HL-60/S4 (cell line): ENCODE data around the gene OR56B1.

Experiments
- in situ Hi-C: fragments of 300-500 bp; cut with MboI; formaldehyde crosslinking; loops from 2 replicates; pipeline ENCODE4 v1.14.3; 2022; ENCODE audit warnings: low sequenced_read_pairs

The OR56B1 gene

DNA sequence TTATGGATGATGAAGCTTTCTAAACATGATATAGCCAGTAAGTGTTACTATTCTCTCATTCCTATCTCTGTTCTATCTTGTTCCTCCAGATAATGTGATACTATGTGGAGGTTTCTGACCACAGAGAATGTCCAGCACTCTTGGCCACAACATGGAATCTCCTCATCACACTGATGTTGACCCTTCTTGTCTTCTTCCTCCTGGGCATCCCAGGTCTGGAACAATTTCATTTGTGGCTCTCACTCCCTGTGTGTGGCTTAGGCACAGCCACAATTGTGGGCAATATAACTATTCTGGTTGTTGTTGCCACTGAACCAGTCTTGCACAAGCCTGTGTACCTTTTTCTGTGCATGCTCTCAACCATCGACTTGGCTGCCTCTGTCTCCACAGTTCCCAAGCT is 9.9 kb upstream of the OR56B1 start:
- in situ Hi-C loops: no loop called here

DNA sequence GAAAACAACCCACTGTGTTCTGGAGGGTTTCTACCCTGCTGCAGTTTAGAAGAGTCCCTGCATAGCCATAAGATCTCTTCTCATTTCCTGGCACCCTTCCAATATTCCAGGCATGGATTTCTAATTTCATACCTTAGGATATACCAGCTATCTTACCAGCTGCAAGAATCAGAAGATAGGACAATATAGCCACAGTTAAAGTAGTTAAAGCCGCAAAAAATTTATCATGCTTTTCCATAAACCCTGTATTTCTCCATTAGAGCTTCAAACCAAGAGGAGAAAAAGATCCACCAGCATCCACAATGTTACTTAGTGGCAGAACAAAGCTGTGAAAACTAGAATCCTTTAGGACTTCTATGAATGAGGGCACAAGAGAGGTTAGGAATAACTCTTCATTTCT is 8.6 kb upstream of the OR56B1 start:
- in situ Hi-C loops: no loop called here

DNA sequence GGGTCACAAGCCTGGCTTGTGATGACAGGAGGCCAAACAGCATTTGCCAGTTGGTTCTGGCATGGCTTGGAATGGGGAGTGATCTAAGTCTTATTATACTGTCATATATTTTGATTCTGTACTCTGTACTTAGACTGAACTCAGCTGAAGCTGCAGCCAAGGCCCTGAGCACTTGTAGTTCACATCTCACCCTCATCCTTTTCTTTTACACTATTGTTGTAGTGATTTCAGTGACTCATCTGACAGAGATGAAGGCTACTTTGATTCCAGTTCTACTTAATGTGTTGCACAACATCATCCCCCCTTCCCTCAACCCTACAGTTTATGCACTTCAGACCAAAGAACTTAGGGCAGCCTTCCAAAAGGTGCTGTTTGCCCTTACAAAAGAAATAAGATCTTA is 843 bp downstream of the OR56B1 start:
- in situ Hi-C loops: no loop called here

DNA sequence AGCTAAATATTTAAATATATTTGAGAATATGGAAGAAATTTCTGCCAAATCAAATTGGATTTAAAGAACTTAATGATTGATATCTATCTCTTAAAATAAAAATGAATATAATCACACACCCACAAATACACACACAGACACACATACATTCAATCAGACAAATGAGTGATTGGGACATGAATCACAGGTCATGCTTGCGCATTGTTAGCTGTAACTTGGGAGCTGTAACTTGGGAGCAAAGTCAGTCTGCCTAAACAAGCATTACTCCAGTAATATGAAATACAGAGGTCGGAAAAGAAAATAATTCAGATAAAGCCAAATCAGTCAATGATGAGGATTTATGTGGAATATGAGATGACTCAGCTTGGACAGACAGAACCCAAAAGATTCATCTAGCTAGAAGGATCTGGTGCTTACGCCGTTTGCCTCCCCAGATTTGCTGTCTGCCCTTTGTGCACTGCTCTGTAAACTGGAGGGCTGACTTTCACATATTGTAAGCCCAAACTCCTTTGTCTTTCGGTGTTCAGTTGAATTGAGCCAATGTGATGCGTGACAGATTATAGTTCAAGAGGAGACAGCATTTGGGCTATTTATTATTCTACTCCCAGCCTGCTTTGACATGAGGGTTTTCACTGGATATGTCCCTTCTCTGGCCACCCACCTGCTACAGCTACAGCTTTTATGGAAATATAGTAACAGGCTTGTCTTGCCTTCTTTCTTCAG is 1.6 kb downstream of the OR56B1 start:
- in situ Hi-C loops: no loop called here

DNA sequence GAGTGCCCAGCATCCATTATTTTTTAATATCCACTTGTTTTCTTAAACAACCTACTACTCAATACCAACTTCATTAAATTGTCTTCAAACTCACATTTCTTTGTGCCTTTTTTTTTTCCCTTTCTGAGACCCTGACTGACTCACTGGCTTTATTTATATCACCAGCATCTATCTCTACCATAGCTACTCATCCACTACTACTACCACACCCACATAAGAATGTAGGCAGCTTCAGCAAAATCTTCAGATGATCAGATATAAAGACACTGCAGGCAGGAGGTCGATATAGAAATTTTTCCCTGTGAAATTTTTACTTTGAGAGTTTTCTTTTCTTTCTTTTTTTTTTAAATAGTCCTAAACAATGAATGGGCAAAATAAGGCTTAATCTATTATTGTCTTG is 2.2 kb downstream of the OR56B1 start:
- in situ Hi-C loops: no loop called here

DNA sequence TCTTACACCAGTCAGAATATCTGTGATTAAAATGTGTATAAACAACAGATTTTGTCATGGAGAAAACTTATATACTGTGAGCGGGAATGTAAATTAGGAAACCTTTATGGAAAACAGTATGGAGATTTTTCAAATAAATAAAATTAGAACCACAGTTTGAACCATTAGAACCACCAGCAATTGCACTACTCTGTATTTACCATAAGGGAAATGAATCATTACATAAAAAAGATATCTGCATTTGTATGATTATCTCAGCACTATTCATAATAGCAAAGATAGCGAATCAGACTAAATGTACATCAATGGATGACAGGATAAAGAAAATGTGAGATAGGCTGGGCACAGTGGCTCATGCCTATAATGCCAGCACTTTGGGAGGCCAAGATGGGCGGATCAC is 10.4 kb downstream of the OR56B1 start:
- in situ Hi-C loops: no loop called here

DNA sequence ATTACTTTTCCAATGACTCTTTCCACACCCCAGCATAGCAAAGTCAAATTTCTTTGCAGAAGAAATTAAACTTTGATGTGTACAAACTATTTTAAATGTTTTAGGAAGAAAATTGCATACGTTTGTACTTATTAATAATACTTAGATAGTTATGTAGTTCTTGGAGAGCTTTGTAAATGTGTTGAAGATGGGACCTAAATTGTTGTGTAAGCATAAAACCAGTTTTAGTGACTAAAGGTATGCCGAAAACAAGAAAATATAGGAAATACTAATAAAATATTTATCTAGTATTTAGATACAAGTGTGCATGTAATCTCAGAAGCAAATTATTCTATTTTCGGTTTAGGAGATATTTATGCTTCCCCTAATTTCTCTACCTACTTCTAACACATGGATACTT is 13.6 kb downstream of the OR56B1 start:
- in situ Hi-C loops: no loop called here

DNA sequence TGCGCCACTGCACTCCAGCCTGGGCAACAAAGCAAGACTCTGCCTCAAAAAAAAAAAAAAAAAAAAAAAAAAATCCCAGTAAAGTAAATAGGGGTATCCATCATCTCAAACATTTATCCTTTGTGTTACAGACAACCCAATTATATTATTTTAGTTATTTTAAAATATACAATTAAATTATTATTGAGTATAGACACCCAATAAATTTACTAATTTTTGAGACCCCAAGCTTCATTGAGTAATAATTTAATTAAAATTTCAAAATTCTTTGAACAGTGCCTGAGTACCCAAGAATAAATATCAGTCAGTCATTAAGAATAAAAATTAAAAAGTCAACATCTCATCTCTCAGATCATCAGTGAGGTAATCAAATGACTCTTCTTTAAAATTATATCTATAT is 17.7 kb downstream of the OR56B1 start, which contains the start of gene OR52N4:
TSS of gene OR52N4 (plus strand) at position 301 of the 400 bp plus-strand sequence. CDS start 498 bp downstream, outside the sequence.
- in situ Hi-C loops: no loop called here

DNA sequence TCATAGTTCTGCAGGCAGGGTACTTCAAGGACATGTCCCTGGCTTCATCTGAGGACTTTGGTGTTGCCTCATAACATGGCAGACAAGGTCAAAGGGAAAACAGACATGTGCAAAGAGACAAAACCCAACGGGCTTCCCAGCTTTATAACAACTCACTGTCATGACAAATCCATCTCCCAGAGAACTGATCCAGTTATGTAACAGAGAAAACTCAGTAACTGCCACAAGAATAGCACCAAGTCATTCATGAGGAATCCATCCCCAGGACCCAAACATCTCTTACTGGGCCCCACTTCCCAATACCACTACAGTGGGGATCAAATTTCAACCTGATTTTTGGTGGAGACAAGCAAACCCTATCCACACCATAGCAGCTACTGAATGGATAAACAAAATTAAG is 30.8 kb downstream of the OR56B1 start:
- in situ Hi-C loops: no loop called here

DNA sequence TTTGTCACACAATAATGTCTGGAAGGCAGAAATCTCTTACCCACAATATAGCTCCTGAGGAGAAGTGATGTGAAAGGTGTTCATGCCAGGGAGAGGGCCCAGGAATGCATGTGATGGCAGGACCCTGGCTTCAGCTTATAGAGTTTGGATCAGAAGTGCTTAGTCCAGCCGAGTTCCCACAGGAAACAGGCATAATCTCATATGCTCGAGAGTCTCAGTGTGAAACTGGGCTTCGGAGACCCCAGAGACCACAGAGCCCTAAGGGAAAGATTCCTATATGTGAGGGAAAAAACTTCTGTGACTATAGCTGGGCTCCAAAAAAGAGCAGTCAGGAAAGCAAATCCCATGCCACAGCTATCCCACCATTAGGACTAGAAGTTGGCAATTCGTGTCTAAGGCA is 47.0 kb downstream of the OR56B1 start, which contains the start of gene OR52N5:
TSS of gene OR52N5 (minus strand) at position 101 of the 400 bp plus-strand sequence. CDS start 4,721 bp downstream, outside the sequence.
- in situ Hi-C loops: no loop called here
